Measurements from ENCODE around the gene HRCT1. TPM values are rescaled to one million over a fixed set of nuclear protein-coding genes. Genes with fewer than 3 reads are reported as not detected.

Gene HRCT1
- 1.4 TPM for polyA plus RNA-seq (2012; ENCODE audit: insufficient read length, low read depth)

GRCh38 chr9:35905912-35906679, at the start of gene HRCT1:
TSS of gene HRCT1 (plus strand) at chr9:35906202. CDS start at chr9:35906288, 86 bp downstream.
- TF ChIP-seq TAF1 (IDR thresholded peaks at IDR 0.05; ENCODE audit: borderline replicate concordance, insufficient read depth, low read length) (no peak), FOXP2 (optimal IDR thresholded peaks at IDR 0.05; ENCODE audit: borderline replicate concordance, extremely low read depth, extremely low read length, insufficient read depth) (no peak), POLR2AphosphoS5 (IDR thresholded peaks at IDR 0.05; ENCODE audit: low read depth, low read length) (no peak), SIN3A (IDR thresholded peaks at IDR 0.05; ENCODE audit: borderline replicate concordance, insufficient read depth, low read length) (no peak), REST (IDR thresholded peaks at IDR 0.05; ENCODE audit: insufficient read depth in 1 of 2, low read depth in 2 of 2, low read length in 2 of 2) (no peak)

- TF ChIP-seq TAF1 (IDR thresholded peaks at IDR 0.05; ENCODE audit: borderline replicate concordance, insufficient read depth, low read length) (no peak), REST (IDR thresholded peaks at IDR 0.05; ENCODE audit: insufficient read depth in 1 of 2, low read depth in 2 of 2, low read length in 2 of 2) (no peak), POLR2AphosphoS5 (IDR thresholded peaks at IDR 0.05; ENCODE audit: low read depth, low read length) (no peak), FOXP2 (optimal IDR thresholded peaks at IDR 0.05; ENCODE audit: borderline replicate concordance, extremely low read depth, extremely low read length, insufficient read depth) (no peak), SIN3A (IDR thresholded peaks at IDR 0.05; ENCODE audit: borderline replicate concordance, insufficient read depth, low read length) (no peak)
These were observed 49.8 kb upstream of the HRCT1 start for GRCh38 chr9:35856206-35856605.

- TF ChIP-seq REST (IDR thresholded peaks at IDR 0.05; ENCODE audit: insufficient read depth in 1 of 2, low read depth in 2 of 2, low read length in 2 of 2): no peak
- TF ChIP-seq FOXP2 (optimal IDR thresholded peaks at IDR 0.05; ENCODE audit: borderline replicate concordance, extremely low read depth, extremely low read length, insufficient read depth): no peak
- no peak for TF ChIP-seq SIN3A (IDR thresholded peaks at IDR 0.05; ENCODE audit: borderline replicate concordance, insufficient read depth, low read length)
- no peak for TF ChIP-seq POLR2AphosphoS5 (IDR thresholded peaks at IDR 0.05; ENCODE audit: low read depth, low read length)
- TF ChIP-seq TAF1 (IDR thresholded peaks at IDR 0.05; ENCODE audit: borderline replicate concordance, insufficient read depth, low read length): no peak
These were observed 49.1 kb upstream of the HRCT1 start for GRCh38 chr9:35856882-35857281.

GRCh38 chr9:35858458-35858857, 47.5 kb upstream of the HRCT1 start:
- TF ChIP-seq SIN3A (IDR thresholded peaks at IDR 0.05; ENCODE audit: borderline replicate concordance, insufficient read depth, low read length): no peak
- no peak for TF ChIP-seq FOXP2 (optimal IDR thresholded peaks at IDR 0.05; ENCODE audit: borderline replicate concordance, extremely low read depth, extremely low read length, insufficient read depth)
- TF ChIP-seq TAF1 (IDR thresholded peaks at IDR 0.05; ENCODE audit: borderline replicate concordance, insufficient read depth, low read length): no peak
- no peak for TF ChIP-seq POLR2AphosphoS5 (IDR thresholded peaks at IDR 0.05; ENCODE audit: low read depth, low read length)
- no peak for TF ChIP-seq REST (IDR thresholded peaks at IDR 0.05; ENCODE audit: insufficient read depth in 1 of 2, low read depth in 2 of 2, low read length in 2 of 2)
